Effector CD8-positive, alpha-beta T cell (primary cell): ENCODE data around the gene HDLBP.

Source experiments
- DNase-seq: peaks from one replicate; lab custom pipeline; 2025; lab: John Stamatoyannopoulos, UW

HDLBP gene

DNA sequence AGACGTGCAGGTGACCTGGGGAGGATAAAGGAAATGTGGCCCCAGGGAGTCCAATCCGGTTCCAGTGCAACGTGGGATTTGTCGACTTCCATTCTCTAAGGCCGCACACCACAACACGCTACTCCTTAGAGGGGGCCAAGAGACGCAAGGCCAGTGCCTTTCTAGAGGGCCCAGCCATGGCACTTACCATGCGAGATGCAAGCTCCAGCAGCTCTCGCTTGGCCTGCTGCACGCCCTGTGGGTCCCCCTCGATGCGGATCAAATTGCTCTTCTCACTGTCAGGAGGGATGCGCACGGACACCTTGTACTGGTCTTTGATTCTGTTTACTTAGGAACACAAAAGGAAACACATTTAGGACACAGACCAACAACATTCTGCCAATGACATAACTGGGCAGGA lies 65.8 kb downstream of the HDLBP start:
- DNase-seq = no peak

- no peak for DNase-seq
Measured at GRCh38 chr2:241248897-241249296, 66.6 kb downstream of the HDLBP start.

GRCh38 chr2:241248289-241248688 lies 67.2 kb downstream of the HDLBP start:
- DNase-seq = no peak

GRCh38 chr2:241244368-241244767 lies 71.1 kb downstream of the HDLBP start:
- DNase-seq = no peak

GRCh38 chr2:241242306-241242705 lies 73.2 kb downstream of the HDLBP start:
- DNase-seq = no peak

- no peak for DNase-seq
Measured at GRCh38 chr2:241241669-241242068, 73.8 kb downstream of the HDLBP start.

DNA sequence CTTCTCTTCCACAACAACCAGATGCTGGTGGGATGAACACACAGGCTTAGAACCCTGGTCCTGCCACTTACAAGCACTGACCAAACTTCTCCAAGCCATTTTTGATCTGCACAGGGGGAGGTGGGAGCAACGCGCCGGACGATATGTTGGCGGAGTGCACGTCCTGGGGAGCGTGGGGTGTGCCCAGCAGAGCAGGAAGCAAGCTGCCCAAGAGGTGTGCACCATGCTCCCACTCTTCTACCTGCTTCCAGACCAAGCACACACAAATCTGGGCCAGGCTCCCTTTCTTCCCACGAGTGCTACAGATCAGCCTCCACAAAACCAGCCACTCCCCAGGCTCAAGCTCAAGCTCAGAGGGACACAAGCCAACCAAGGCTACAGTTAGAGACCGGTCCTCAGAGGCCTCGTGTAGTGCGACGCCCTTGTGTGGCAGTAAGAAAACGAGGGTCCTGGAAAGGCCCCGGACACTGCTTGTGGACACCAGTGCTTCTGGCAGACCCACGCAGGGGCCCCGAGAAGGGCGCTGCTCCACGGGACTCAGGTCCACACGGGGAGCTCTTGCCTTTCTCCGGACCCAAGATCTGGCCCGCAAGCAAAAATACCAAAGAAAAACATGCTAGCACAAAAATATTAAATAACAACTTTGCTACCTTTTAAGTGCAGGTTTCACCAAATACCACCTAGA lies 75.0 kb downstream of the HDLBP start:
- no peak for DNase-seq

GRCh38 chr2:241239552-241240202 lies 75.8 kb downstream of the HDLBP start:
- DNase-seq = no peak

GRCh38 chr2:241238693-241239198 lies 76.7 kb downstream of the HDLBP start:
- no peak for DNase-seq

DNA sequence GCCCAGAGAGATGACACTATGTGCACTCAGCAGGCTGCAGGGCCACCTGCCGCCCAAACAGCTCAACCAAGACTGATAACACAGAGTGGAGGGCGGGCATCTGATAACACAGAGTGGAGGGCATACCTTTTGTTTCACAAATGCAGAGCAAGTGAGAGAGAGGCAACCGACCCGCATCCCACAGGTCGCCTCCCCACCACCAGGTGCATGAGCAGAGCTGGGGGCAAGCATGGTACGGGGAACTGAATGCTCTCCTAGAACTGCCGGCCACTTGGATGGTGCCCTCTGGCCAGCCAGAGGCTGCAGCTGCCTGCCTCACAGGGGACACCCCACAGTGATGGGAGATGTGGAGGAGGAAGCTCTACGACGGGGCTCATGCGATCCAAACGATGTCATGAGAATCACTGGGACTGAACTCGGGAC lies 77.5 kb downstream of the HDLBP start:
- DNase-seq = no peak

- DNase-seq = no peak
Measured at GRCh38 chr2:241237047-241237446, 78.4 kb downstream of the HDLBP start.

GRCh38 chr2:241235859-241236593 lies 79.4 kb downstream of the HDLBP start:
- no peak for DNase-seq

- no peak for DNase-seq
Measured at GRCh38 chr2:241234962-241235740, 80.3 kb downstream of the HDLBP start.

GRCh38 chr2:241234066-241234790 lies 81.2 kb downstream of the HDLBP start:
- DNase-seq = no peak

DNA sequence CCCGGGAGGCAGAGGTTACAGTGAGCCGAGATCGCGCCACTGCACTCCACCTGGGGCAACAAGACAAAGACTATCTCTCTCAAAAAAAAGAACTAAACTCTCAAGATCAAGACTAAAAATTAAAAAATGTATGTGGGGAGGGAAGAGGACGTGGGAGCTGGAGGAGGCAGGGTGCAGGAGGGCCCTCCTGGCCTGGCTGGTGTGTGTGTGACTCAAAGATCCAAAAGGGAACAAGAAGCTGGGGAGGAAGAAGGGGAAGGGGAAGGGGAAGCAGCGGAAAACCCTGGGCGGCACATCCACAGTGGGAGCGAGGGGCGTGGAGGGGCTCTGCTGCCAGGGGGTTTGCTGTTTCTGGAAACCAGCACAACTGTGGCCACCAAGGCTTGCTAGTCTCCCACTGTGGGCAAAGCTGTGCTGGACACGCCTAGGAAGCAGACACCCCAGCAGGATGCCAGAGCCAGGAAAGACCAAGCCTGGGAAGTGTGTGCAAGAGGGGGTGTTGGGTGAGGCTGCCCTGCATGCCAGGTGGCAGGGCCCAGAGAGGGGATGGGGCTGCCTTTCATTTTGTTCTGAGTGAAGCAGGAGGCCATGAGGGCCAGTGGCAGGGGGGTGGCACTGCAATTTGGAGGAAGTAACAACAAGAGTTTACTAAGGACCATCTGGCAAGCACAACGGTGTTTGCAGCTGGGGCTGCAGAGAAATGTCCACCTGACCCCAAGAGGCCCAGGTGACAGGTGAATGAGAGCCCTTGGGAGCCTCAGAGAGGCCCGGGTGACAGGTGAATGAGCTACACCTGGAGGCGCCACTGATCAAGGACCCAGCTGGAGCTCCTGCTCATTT lies 82.5 kb downstream of the HDLBP start:
- DNase-seq = no peak

- DNase-seq = no peak
Measured at GRCh38 chr2:241230435-241230834, 85.0 kb downstream of the HDLBP start.

DNA sequence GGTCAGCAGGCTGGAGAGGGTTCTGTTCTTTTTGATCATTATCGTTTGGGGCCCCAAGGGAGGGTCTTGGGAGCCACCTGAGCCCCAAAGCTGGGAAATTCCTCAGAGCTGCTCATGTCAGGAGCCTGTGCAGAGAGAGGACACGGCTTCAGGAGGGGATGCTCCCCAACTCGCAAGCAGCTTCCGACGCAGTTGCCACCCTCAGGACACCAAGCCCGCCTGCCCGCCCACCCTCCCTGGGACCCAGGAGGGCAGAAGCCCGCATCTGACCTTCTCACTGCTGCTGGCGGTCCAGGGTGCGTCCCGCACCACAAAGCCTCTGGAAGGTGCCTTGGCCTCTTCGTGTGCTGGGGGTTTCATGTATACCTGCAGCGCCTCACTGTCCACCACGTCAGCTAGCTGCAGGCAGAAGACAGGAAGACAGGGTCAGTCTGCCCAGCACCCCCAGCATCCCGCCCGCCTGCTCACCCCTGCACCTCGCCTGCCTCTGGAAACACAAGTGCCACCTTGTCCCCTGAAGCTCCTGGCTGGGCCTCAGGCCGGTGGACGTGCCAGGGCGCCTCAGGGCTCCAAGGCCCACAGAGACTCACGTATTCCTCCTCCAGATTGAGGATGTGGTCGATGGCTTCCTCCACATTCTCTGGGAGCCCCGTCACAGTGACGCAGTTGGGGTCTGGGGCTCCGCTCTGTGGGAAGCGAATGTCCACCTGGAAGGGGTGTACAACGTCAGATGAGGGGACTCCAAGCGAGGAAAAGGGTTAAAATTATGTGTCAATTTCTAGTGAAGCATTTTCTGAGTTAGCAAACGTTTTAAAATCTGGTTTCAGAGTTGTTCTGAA lies 85.7 kb downstream of the HDLBP start:
- DNase-seq = no peak

DNA sequence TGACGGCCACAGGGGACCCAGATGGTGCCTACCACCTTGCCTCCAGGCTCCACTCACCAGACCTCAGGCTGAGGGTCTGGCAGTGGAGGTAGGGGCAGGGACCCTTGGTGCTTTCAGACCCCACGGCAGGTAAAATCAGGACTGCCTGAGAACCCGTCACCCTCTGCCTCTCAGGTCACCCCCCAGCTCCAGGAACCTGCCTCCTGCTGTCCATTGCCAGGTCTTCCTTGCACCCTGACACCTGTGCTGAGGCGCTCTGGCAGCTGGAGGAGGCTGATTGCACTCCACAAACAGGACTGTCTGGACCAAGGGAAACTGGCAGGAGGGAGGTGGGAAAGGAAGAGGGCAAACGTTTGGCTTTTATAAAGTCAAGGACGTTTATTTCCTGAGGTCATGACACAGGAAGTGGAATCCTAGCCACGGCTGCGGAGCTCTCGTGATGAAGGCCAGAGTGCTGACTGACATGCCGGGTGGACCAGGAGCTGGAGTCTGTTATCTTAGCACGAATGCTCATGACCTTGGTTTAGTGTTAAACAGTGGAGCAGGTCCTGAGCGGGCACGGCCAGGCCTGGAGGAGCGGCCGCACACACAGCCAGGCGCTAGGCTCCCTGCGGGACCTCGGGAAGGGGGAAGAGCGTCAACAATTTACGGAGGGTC lies 86.5 kb downstream of the HDLBP start:
- no peak for DNase-seq
